Retinal pigment epithelial cell (primary cell): Measurements from ENCODE around the gene CPLANE2.

Experiments used
- DNase-seq: peaks from one replicate; pipeline ENCODE4 v3.0.0-alpha.2; 2010; ENCODE audit warnings: low read depth
- H3K4me3 ChIP-seq: 2 replicates; pipeline ENCODE4 v1.5.1; 2011; ENCODE audit warnings: mild to moderate bottlenecking, low read length, control low read depth, moderate library complexity
- CTCF ChIP-seq: conservative IDR thresholded peaks from 2 replicates; pipeline ENCODE4 v1.5.1; 2011; ENCODE audit warnings: low read depth, low read length, control low read depth, inconsistent platforms

Gene CPLANE2

GRCh38 chr1:16184557-16185303 is 52.3 kb downstream of the CPLANE2 start:
- TF ChIP-seq CTCF, result no peak
- no peak overlapping the region for H3K4me3 ChIP-seq
- no peak for DNase-seq

GRCh38 chr1:16183765-16184556 is 53.0 kb downstream of the CPLANE2 start:
- TF ChIP-seq CTCF, result no peak
- no peak overlapping the region for H3K4me3 ChIP-seq
- no peak for DNase-seq

- no peak for TF ChIP-seq CTCF
- DNase-seq, result no peak
- no peak overlapping the region for H3K4me3 ChIP-seq
These were observed 53.8 kb downstream of the CPLANE2 start for GRCh38 chr1:16183179-16183578.

GRCh38 chr1:16181887-16182719 is 54.9 kb downstream of the CPLANE2 start:
- no peak overlapping the region for H3K4me3 ChIP-seq
- TF ChIP-seq CTCF, result no peak
- DNase-seq, result no peak
